SK-N-SH treated with all-trans-retinoic acid at 6 μM for 48 hours (cell line): ENCODE measurements around the gene ISM2.

Source experiments
- ATAC-seq: fragments of 200-7000 bp; cut with Tn5 transposase; 3 replicates; pipeline ENCODE4 v1.9.1; 2020; ENCODE audit warnings: mild to moderate bottlenecking, moderate library complexity
- ARNTL ChIP-seq: fragments of 450-650 bp; formaldehyde crosslinking; IDR thresholded peaks from 2 replicates; pipeline ENCODE4 v1.5.0; 2020; ENCODE audit warnings: low read depth, mild to moderate bottlenecking, moderate library complexity, borderline replicate concordance
- BACH2 ChIP-seq: fragments of 250-450 bp; sonication (Bioruptor Pico); IDR thresholded peaks from 2 replicates; pipeline ENCODE4 v1.9.0; 2021; ENCODE audit warnings: mild to moderate bottlenecking, borderline replicate concordance
- CSDC2 ChIP-seq: fragments of 250-450 bp; sonication (Bioruptor Pico); IDR thresholded peaks from 2 replicates; pipeline ENCODE4 v1.5.0; 2020; ENCODE audit warnings: mild to moderate bottlenecking, moderate library complexity
- CSRNP3 ChIP-seq: fragments of 250-450 bp; sonication (Bioruptor Pico); IDR thresholded peaks from 2 replicates; pipeline ENCODE4 v1.5.1; 2021; ENCODE audit warnings: mild to moderate bottlenecking, moderate library complexity
- ESRRG ChIP-seq: fragments of 250-450 bp; sonication (Bioruptor Pico); IDR thresholded peaks from 2 replicates; pipeline ENCODE4 v1.6.1; 2021; ENCODE audit warnings: mild to moderate bottlenecking
- GLIS3 ChIP-seq: fragments of 250-450 bp; sonication (Bioruptor Pico); IDR thresholded peaks from 2 replicates; pipeline ENCODE4 v1.5.0; 2020; ENCODE audit warnings: mild to moderate bottlenecking, moderate library complexity
- ISL1 ChIP-seq: fragments of 250-450 bp; sonication (Bioruptor Pico); IDR thresholded peaks from 2 replicates; pipeline ENCODE4 v2.1.2; 2022; ENCODE audit warnings: mild to moderate bottlenecking, moderate library complexity
- OSR1 ChIP-seq: fragments of 250-450 bp; sonication (Bioruptor Pico); IDR thresholded peaks from 2 replicates; pipeline ENCODE4 v1.8.0; 2022; ENCODE audit warnings: moderate library complexity, mild to moderate bottlenecking, inconsistent platforms
- POU6F1 ChIP-seq: fragments of 250-450 bp; sonication (Bioruptor Pico); IDR thresholded peaks from 2 replicates; pipeline ENCODE4 v1.8.0; 2021; ENCODE audit warnings: low read depth, mild to moderate bottlenecking, moderate library complexity, borderline replicate concordance
- PPARA ChIP-seq: fragments of 250-450 bp; sonication (Bioruptor Pico); IDR thresholded peaks from 2 replicates; pipeline ENCODE4 v1.5.0; 2020; ENCODE audit warnings: mild to moderate bottlenecking, borderline replicate concordance
- TCF4 ChIP-seq: fragments of 250-450 bp; sonication (Bioruptor Pico); IDR thresholded peaks from 2 replicates; pipeline ENCODE4 v1.8.0; 2021; ENCODE audit warnings: mild to moderate bottlenecking, moderate library complexity, borderline replicate concordance
- ZC3H10 ChIP-seq: fragments of 250-450 bp; sonication (Bioruptor Pico); IDR thresholded peaks from 2 replicates; pipeline ENCODE4 v1.5.1; 2021; ENCODE audit warnings: mild to moderate bottlenecking, moderate library complexity
- ZFP30 ChIP-seq: fragments of 450-650 bp; formaldehyde crosslinking; IDR thresholded peaks from 2 replicates; pipeline ENCODE4 v1.5.0; 2022; ENCODE audit warnings: mild to moderate bottlenecking, moderate library complexity
- ZNF565 ChIP-seq: fragments of 450-650 bp; formaldehyde crosslinking; conservative IDR thresholded peaks from 2 replicates; pipeline ENCODE4 v1.5.0; 2020; ENCODE audit warnings: low read depth, mild to moderate bottlenecking, moderate library complexity
- ZNF70 ChIP-seq: fragments of 450-650 bp; formaldehyde crosslinking; IDR thresholded peaks from 2 replicates; pipeline ENCODE4 v1.5.0; 2020; ENCODE audit warnings: mild to moderate bottlenecking, moderate library complexity
- ZNF8 ChIP-seq: fragments of 450-650 bp; formaldehyde crosslinking; IDR thresholded peaks from 2 replicates; pipeline ENCODE4 v1.5.0; 2020; ENCODE audit warnings: mild to moderate bottlenecking, moderate library complexity
- TF ChIP-seq, protein P1 (sequence below): fragments of 250-450 bp; sonication (Bioruptor Pico); IDR thresholded peaks from 2 replicates; pipeline ENCODE4 v1.5.0; 2020; ENCODE audit warnings: mild to moderate bottlenecking, moderate library complexity
- TF ChIP-seq, protein P2 (sequence below): fragments of 250-450 bp; sonication (Bioruptor Pico); IDR thresholded peaks from 2 replicates; pipeline ENCODE4 v1.8.0; 2020; ENCODE audit warnings: mild to moderate bottlenecking, moderate library complexity, borderline replicate concordance

ISM2 gene

GRCh38 chr14:77488558-77488957 lies 10.1 kb downstream of the ISM2 start:
- ATAC-seq, result no peak
- TF ChIP-seq CSRNP3 (CRISPR knock-in tag), result no peak
- TF ChIP-seq OSR1 (CRISPR knock-in tag), result no peak
- no peak for TF ChIP-seq TCF4 (CRISPR knock-in tag)
- no peak for TF ChIP-seq PPARA (CRISPR knock-in tag)
- TF ChIP-seq ESRRG (CRISPR knock-in tag), result no peak
- no peak for TF ChIP-seq CSDC2 (CRISPR knock-in tag)
- TF ChIP-seq, protein P1, sequence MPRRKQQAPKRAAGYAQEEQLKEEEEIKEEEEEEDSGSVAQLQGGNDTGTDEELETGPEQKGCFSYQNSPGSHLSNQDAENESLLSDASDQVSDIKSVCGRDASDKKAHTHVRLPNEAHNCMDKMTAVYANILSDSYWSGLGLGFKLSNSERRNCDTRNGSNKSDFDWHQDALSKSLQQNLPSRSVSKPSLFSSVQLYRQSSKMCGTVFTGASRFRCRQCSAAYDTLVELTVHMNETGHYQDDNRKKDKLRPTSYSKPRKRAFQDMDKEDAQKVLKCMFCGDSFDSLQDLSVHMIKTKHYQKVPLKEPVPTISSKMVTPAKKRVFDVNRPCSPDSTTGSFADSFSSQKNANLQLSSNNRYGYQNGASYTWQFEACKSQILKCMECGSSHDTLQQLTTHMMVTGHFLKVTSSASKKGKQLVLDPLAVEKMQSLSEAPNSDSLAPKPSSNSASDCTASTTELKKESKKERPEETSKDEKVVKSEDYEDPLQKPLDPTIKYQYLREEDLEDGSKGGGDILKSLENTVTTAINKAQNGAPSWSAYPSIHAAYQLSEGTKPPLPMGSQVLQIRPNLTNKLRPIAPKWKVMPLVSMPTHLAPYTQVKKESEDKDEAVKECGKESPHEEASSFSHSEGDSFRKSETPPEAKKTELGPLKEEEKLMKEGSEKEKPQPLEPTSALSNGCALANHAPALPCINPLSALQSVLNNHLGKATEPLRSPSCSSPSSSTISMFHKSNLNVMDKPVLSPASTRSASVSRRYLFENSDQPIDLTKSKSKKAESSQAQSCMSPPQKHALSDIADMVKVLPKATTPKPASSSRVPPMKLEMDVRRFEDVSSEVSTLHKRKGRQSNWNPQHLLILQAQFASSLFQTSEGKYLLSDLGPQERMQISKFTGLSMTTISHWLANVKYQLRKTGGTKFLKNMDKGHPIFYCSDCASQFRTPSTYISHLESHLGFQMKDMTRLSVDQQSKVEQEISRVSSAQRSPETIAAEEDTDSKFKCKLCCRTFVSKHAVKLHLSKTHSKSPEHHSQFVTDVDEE (CRISPR knock-in tag), result no peak
- TF ChIP-seq ZNF565, result no peak
- TF ChIP-seq, protein P2, sequence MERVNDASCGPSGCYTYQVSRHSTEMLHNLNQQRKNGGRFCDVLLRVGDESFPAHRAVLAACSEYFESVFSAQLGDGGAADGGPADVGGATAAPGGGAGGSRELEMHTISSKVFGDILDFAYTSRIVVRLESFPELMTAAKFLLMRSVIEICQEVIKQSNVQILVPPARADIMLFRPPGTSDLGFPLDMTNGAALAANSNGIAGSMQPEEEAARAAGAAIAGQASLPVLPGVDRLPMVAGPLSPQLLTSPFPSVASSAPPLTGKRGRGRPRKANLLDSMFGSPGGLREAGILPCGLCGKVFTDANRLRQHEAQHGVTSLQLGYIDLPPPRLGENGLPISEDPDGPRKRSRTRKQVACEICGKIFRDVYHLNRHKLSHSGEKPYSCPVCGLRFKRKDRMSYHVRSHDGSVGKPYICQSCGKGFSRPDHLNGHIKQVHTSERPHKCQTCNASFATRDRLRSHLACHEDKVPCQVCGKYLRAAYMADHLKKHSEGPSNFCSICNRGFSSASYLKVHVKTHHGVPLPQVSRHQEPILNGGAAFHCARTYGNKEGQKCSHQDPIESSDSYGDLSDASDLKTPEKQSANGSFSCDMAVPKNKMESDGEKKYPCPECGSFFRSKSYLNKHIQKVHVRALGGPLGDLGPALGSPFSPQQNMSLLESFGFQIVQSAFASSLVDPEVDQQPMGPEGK (CRISPR knock-in tag), result no peak
- no peak for TF ChIP-seq ZNF8 (CRISPR knock-in tag)
- TF ChIP-seq ZC3H10 (CRISPR knock-in tag), result no peak
- TF ChIP-seq BACH2 (CRISPR knock-in tag), result no peak

DNA sequence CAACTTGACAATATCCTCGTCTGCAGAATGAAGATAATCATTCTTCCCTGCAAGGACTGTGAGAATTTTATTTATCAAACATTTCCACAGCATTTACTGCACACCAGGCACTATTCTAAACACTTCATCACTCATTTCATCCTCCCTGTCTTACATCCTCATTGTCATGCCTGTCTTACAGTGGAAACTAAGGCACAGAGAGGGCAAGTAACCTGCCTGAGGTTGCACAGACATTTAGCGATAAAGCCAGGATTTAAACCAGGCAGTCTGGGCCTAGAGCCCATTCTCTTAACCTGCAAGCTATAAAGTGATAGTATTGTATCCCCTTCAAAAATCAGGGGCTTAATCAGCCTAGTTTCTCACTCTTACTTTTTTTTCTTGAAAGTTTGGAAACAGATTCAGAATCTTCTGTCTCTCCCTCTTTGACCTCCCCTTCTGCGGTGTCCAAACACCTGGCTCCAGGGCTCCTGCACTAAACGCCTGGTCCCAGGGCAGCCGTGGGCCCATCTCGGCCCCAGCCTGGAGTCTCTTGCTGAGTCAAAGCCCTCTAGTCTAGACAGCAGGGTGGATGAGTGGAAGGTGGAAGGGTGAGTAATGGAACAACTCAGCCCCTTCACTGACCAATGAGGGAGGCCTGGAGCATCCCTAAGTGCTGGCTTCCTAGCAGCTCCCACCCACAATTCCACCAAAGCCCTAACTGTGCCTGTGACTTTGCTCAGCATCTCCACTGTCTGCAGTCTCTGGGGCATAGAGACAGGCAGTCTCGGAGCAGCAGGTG lies 12.5 kb downstream of the ISM2 start:
- TF ChIP-seq, protein P2 (CRISPR knock-in tag), result no peak
- no peak for TF ChIP-seq ARNTL (CRISPR knock-in tag)
- TF ChIP-seq CSDC2 (CRISPR knock-in tag), result no peak
- no peak for TF ChIP-seq ISL1 (CRISPR knock-in tag)
- TF ChIP-seq OSR1 (CRISPR knock-in tag), result no peak
- TF ChIP-seq ZNF8 (CRISPR knock-in tag), result no peak
- TF ChIP-seq ZNF70, result no peak
- TF ChIP-seq ZFP30 (CRISPR knock-in tag), result no peak
- TF ChIP-seq, protein P1 (CRISPR knock-in tag), result no peak
- no peak for TF ChIP-seq GLIS3 (CRISPR knock-in tag)
- no peak for TF ChIP-seq POU6F1
- TF ChIP-seq ZNF565, result no peak
- ATAC-seq, result peak; percentile 81
